AG20443 (cell line): Measurements from ENCODE around the gene POU2AF3.

Source experiments
- DNase-seq: peaks from one replicate; pipeline ENCODE4 v3.0.0; 2012; ENCODE audit warnings: low spot score, mixed read lengths

Gene POU2AF3

GRCh38 chr11:111353776-111354600, 55.6 kb downstream of the POU2AF3 start:
- DNase-seq: no peak

GRCh38 chr11:111354601-111354891, 56.2 kb downstream of the POU2AF3 start:
- no peak for DNase-seq

- no peak for DNase-seq
These were observed 56.8 kb downstream of the POU2AF3 start for GRCh38 chr11:111355101-111355500.

GRCh38 chr11:111355956-111356659, 57.8 kb downstream of the POU2AF3 start:
- DNase-seq: no peak

DNA sequence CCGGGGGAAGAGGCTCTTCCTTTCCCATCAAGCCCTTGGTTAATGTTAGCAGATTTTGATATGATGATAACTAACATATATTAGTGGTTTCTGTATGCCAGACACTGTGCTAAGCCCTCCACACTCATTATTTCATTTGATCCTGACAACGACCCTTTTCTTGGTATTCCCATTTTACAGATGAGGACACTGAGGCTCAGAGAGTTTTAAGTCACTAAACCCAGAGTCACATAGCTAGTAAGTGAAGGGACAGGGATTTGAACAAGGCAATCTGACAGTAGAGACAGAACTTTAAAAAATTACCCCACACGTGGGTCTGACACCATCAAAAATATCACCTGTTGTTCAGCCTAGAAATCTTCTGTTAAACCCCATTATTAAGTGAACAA, 58.3 kb downstream of the POU2AF3 start:
- DNase-seq: no peak

- no peak for DNase-seq
These were observed 59.0 kb downstream of the POU2AF3 start for GRCh38 chr11:111357150-111358037.
